ENCODE measurements around the gene ATP23.

GRCh38 chr12:57896434-57897201 lies 44.7 kb upstream of the ATP23 start:
- TF ChIP-seq EZH2 (IDR thresholded peaks at IDR 0.05) (no peak), POLR2AphosphoS5 (IDR thresholded peaks at IDR 0.05; ENCODE audit: borderline replicate concordance, low read depth, low read length) (peak; percentile 62; the same call in 1 of the 2 replicates), FOXP2 (optimal IDR thresholded peaks at IDR 0.05; ENCODE audit: control extremely low read depth, extremely low read length, insufficient read depth) (no peak)

Measured in SK-N-MC (cell line).